Activated naive CD8-positive, alpha-beta T cell treated with anti-CD3 and anti-CD28 coated beads, Interleukin-2, amount 50 U/mL, for 24 hours (primary cell): ENCODE results near the gene CCDC73.

Experiments
- ATAC-seq: fragments of 150-1000 bp; cut with Tn5 transposase; one replicate; pipeline ENCODE4 v1.10.0; 2021
- DNase-seq: peaks from one replicate; pipeline ENCODE4 v3.0.0; 2021
- H3K27ac Mint-ChIP-seq: one replicate; pipeline ENCODE4 v1.8.0; 2021; ENCODE audit warnings: mild to moderate bottlenecking, mixed read lengths
- H3K27me3 Mint-ChIP-seq: one replicate; pipeline ENCODE4 v1.8.0; 2021; ENCODE audit warnings: mixed read lengths
- H3K36me3 Mint-ChIP-seq: one replicate; pipeline ENCODE4 v1.8.0; 2021; ENCODE audit warnings: low read depth, mixed read lengths
- H3K4me1 Mint-ChIP-seq: one replicate; pipeline ENCODE4 v1.8.0; 2021; ENCODE audit warnings: mixed read lengths
- H3K4me3 Mint-ChIP-seq: one replicate; pipeline ENCODE4 v1.8.0; 2021; ENCODE audit warnings: mild to moderate bottlenecking, moderate library complexity, mixed read lengths
- H3K9me3 Mint-ChIP-seq: one replicate; pipeline ENCODE4 v1.8.0; 2021; ENCODE audit warnings: mixed read lengths

CCDC73 gene

GRCh38 chr11:32574421-32574820 lies 220.0 kb downstream of the CCDC73 start:
- Mint-ChIP-seq H3K9me3 (no peaks in the 10 kb centered on the region), H3K27ac (no peak overlapping the region)

GRCh38 chr11:32573228-32573627 lies 221.2 kb downstream of the CCDC73 start:
- Mint-ChIP-seq H3K4me1 (no peaks in the 10 kb centered on the region), H3K9me3 (no peaks in the 10 kb centered on the region), H3K27ac (no peak overlapping the region), H3K36me3 (no peaks in the 10 kb centered on the region), H3K4me3 (no peak overlapping the region), H3K27me3 (peaks cover 7% of the 10 kb centered on the region)
- DNase-seq: no peak
- ATAC-seq: no peak

More at GRCh38 chr11:32574421-32574820, 220.0 kb downstream of the CCDC73 start:
- Mint-ChIP-seq H3K36me3 (no peaks in the 10 kb centered on the region), H3K4me1 (no peaks in the 10 kb centered on the region), H3K4me3 (no peak overlapping the region), H3K27me3 (peaks cover 7% of the 10 kb centered on the region)
- no peak for DNase-seq
- ATAC-seq: no peak

GRCh38 chr11:32571039-32571438 lies 223.4 kb downstream of the CCDC73 start:
- Mint-ChIP-seq H3K36me3 (no peaks in the 10 kb centered on the region), H3K4me1 (peaks cover 12% of the 10 kb centered on the region), H3K27ac (no peak overlapping the region), H3K27me3 (peaks cover 7% of the 10 kb centered on the region), H3K4me3 (no peak overlapping the region), H3K9me3 (no peaks in the 10 kb centered on the region)
- ATAC-seq (no peak), DNase-seq (no peak)

GRCh38 chr11:32569313-32569881 lies 225.1 kb downstream of the CCDC73 start:
- H3K36me3 Mint-ChIP-seq: no peaks in the 10 kb centered on the region
- H3K4me1 Mint-ChIP-seq: peaks cover 12% of the 10 kb centered on the region
- ATAC-seq: no peak
- H3K27ac Mint-ChIP-seq: no peak overlapping the region
- no peaks in the 10 kb centered on the region for H3K9me3 Mint-ChIP-seq
- no peak overlapping the region for H3K4me3 Mint-ChIP-seq
- no peak for DNase-seq
- H3K27me3 Mint-ChIP-seq: peaks cover 4% of the 10 kb centered on the region

GRCh38 chr11:32567154-32567553 lies 227.3 kb downstream of the CCDC73 start:
- ATAC-seq (no peak), DNase-seq (no peak)
- Mint-ChIP-seq H3K4me3 (no peak overlapping the region), H3K27ac (no peak overlapping the region), H3K4me1 (peaks cover 12% of the 10 kb centered on the region), H3K36me3 (no peaks in the 10 kb centered on the region), H3K27me3 (peaks cover 4% of the 10 kb centered on the region), H3K9me3 (no peaks in the 10 kb centered on the region)

- H3K27ac Mint-ChIP-seq: no peak overlapping the region
- no peak for ATAC-seq
Measured at GRCh38 chr11:32566517-32566916, 227.9 kb downstream of the CCDC73 start.

GRCh38 chr11:32563600-32563959 lies 230.9 kb downstream of the CCDC73 start:
- no peak overlapping the region for H3K27ac Mint-ChIP-seq
- peaks cover 12% of the 10 kb centered on the region for H3K4me1 Mint-ChIP-seq
- no peaks in the 10 kb centered on the region for H3K27me3 Mint-ChIP-seq
- no peaks in the 10 kb centered on the region for H3K36me3 Mint-ChIP-seq
- DNase-seq (no peak), ATAC-seq (no peak)
- no peak overlapping the region for H3K4me3 Mint-ChIP-seq
- H3K9me3 Mint-ChIP-seq: no peaks in the 10 kb centered on the region

More at GRCh38 chr11:32566517-32566916, 227.9 kb downstream of the CCDC73 start:
- Mint-ChIP-seq H3K4me3 (no peak overlapping the region), H3K36me3 (no peaks in the 10 kb centered on the region), H3K27me3 (peaks cover 4% of the 10 kb centered on the region), H3K4me1 (peaks cover 12% of the 10 kb centered on the region), H3K9me3 (no peaks in the 10 kb centered on the region)
- DNase-seq: no peak

- H3K36me3 Mint-ChIP-seq: no peaks in the 10 kb centered on the region
- H3K4me1 Mint-ChIP-seq: peaks cover 12% of the 10 kb centered on the region
- ATAC-seq: no peak
- no peak for DNase-seq
- H3K9me3 Mint-ChIP-seq: no peaks in the 10 kb centered on the region
- no peak overlapping the region for H3K27ac Mint-ChIP-seq
- no peak overlapping the region for H3K4me3 Mint-ChIP-seq
- H3K27me3 Mint-ChIP-seq: no peaks in the 10 kb centered on the region
Measured at GRCh38 chr11:32562839-32563599, 231.4 kb downstream of the CCDC73 start.

- H3K27me3 Mint-ChIP-seq: no peaks in the 10 kb centered on the region
- ATAC-seq (no peak), DNase-seq (no peak)
- H3K4me1 Mint-ChIP-seq: peaks cover 7% of the 10 kb centered on the region
- H3K27ac Mint-ChIP-seq: no peak overlapping the region
- no peaks in the 10 kb centered on the region for H3K36me3 Mint-ChIP-seq
- no peaks in the 10 kb centered on the region for H3K9me3 Mint-ChIP-seq
- H3K4me3 Mint-ChIP-seq: no peak overlapping the region
Measured at GRCh38 chr11:32561835-32562234, 232.6 kb downstream of the CCDC73 start.

- H3K36me3 Mint-ChIP-seq: no peaks in the 10 kb centered on the region
- H3K4me3 Mint-ChIP-seq: no peak overlapping the region
- H3K27me3 Mint-ChIP-seq: peaks cover 2% of the 10 kb centered on the region
- DNase-seq (no peak), ATAC-seq (no peak)
- no peaks in the 10 kb centered on the region for H3K4me1 Mint-ChIP-seq
- no peaks in the 10 kb centered on the region for H3K9me3 Mint-ChIP-seq
- no peak overlapping the region for H3K27ac Mint-ChIP-seq
Measured at GRCh38 chr11:32555895-32556294, 238.6 kb downstream of the CCDC73 start.

GRCh38 chr11:32555091-32555490 lies 239.4 kb downstream of the CCDC73 start:
- Mint-ChIP-seq H3K36me3 (no peaks in the 10 kb centered on the region), H3K27me3 (peaks cover 2% of the 10 kb centered on the region), H3K27ac (no peak overlapping the region), H3K9me3 (no peaks in the 10 kb centered on the region), H3K4me3 (no peak overlapping the region), H3K4me1 (no peaks in the 10 kb centered on the region)
- ATAC-seq: no peak
- no peak for DNase-seq
